ENCODE results near the gene DGKG. TPM values are rescaled to one million over a fixed set of nuclear protein-coding genes. Genes with fewer than 3 reads are reported as not detected.

The DGKG gene
- total and polyA plus RNA-seq, 9 of the 15 experiments (the other 6 are each of a cell fraction or from before 2014, with no cell fraction given): 0.01 to 0.36 (median 0.15) TPM

DNA sequence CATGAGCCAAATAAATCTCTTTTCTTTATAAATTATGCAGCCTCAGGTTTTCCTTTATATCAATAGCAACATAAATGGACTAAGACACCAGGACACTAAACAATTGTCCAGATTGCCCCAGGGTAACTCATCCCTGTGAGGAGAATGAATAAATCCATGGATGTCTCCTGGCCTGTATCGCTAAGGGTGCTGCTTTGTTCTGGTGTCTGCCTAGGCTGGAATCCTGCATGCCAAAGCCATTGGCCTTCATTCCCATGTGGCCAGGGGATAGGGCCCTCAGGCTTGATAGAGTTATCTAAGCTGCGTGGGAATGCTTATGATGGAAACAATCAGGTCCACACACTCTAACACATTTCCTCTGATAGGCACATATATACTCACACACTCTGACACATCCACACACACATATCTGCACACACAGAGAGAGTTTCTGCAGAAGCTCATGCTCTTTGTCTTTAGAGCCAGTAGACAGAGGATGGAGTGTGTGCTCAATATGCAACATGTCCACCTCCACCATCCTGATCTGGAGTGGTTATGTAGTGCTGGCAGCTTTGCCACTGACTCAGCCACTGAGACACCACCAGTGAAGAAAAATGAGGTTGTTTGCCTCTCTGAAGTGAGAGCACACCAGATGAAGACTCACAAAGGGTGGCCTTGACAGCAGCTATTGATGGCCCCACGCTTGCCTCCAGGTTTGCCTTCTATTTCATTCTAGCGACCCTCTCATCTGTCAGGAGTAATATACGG lies 24.0 kb upstream of the DGKG start:
- Histone ChIP-seq H3K79me2 (ENCODE audit: control insufficient read depth, insufficient read depth, low read length) (no peaks in the 10 kb centered on the region), H3K9me1 (ENCODE audit: control insufficient read depth, insufficient read depth, low read length) (peaks cover 3% of the 10 kb centered on the region), H3K4me1 (replicated peaks in 1 of 2; ENCODE audit: control insufficient read depth in 2 of 2, insufficient read depth in 2 of 2, low read length in 2 of 2) (no peaks in the 10 kb centered on the region), H3K9me3 (replicated peaks; ENCODE audit: control insufficient read depth, insufficient read depth, low read depth, low read length) (no peaks in the 10 kb centered on the region), H3K27ac (ENCODE audit: extremely low read depth, low read depth, low read length) (no peak overlapping the region), H3K36me3 (ENCODE audit: control insufficient read depth, insufficient read depth, low read length) (no peaks in the 10 kb centered on the region), H3K27me3 (ENCODE audit: control insufficient read depth in 2 of 2, insufficient read depth in 2 of 2, low read length in 2 of 2) (peaks cover 8 to 37% of the 10 kb centered on the region in 2 experiments), H3K4me3 (no peak overlapping the region), H4K20me1 (replicated peaks; ENCODE audit: control insufficient read depth, insufficient read depth, low read length) (no peaks in the 10 kb centered on the region), H2AFZ (ENCODE audit: low read depth, low read length) (no peak overlapping the region), H3K9ac (ENCODE audit: insufficient read depth in 1 of 2, low read depth in 2 of 2, low read length in 2 of 2) (no peak overlapping the region), H3K4me2 (ENCODE audit: insufficient read depth, low read length) (no peak overlapping the region)
- ChIA-PET CTCF (ENCODE audit: low intra/inter-chr PET ratio) (no interaction called here), POLR2A (no interaction called here)
- DNase-seq (ENCODE audit: extremely low read depth in 1 of 4, low spot score in 3 of 4) (no peak), FAIRE-seq (no peak), ATAC-seq (no peak)
- TF ChIP-seq, protein P1, sequence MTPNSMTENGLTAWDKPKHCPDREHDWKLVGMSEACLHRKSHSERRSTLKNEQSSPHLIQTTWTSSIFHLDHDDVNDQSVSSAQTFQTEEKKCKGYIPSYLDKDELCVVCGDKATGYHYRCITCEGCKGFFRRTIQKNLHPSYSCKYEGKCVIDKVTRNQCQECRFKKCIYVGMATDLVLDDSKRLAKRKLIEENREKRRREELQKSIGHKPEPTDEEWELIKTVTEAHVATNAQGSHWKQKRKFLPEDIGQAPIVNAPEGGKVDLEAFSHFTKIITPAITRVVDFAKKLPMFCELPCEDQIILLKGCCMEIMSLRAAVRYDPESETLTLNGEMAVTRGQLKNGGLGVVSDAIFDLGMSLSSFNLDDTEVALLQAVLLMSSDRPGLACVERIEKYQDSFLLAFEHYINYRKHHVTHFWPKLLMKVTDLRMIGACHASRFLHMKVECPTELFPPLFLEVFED (CRISPR knock-in tag; conservative IDR thresholded peaks at IDR 0.05): no peak
- TF ChIP-seq, protein P2, sequence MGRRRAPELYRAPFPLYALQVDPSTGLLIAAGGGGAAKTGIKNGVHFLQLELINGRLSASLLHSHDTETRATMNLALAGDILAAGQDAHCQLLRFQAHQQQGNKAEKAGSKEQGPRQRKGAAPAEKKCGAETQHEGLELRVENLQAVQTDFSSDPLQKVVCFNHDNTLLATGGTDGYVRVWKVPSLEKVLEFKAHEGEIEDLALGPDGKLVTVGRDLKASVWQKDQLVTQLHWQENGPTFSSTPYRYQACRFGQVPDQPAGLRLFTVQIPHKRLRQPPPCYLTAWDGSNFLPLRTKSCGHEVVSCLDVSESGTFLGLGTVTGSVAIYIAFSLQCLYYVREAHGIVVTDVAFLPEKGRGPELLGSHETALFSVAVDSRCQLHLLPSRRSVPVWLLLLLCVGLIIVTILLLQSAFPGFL (CRISPR knock-in tag; IDR thresholded peaks at IDR 0.05): no peak
- TF ChIP-seq, protein P3, sequence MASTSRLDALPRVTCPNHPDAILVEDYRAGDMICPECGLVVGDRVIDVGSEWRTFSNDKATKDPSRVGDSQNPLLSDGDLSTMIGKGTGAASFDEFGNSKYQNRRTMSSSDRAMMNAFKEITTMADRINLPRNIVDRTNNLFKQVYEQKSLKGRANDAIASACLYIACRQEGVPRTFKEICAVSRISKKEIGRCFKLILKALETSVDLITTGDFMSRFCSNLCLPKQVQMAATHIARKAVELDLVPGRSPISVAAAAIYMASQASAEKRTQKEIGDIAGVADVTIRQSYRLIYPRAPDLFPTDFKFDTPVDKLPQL (IDR thresholded peaks at IDR 0.05; ENCODE audit: extremely low read depth, insufficient read length): no peak
- TF ChIP-seq, protein P4, sequence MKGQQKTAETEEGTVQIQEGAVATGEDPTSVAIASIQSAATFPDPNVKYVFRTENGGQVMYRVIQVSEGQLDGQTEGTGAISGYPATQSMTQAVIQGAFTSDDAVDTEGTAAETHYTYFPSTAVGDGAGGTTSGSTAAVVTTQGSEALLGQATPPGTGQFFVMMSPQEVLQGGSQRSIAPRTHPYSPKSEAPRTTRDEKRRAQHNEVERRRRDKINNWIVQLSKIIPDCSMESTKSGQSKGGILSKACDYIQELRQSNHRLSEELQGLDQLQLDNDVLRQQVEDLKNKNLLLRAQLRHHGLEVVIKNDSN (CRISPR knock-in tag; IDR thresholded peaks at IDR 0.05): no peak
- TF ChIP-seq GABPB1 (CRISPR knock-in tag; IDR thresholded peaks at IDR 0.05) (no peak), PTTG1 (tag; IDR thresholded peaks at IDR 0.05; ENCODE audit: low read depth) (no peak), NR2C2 (CRISPR knock-in tag; IDR thresholded peaks at IDR 0.05) (no peak), NR2C2 (tag; IDR thresholded peaks at IDR 0.05) (no peak), NCOR1 (IDR thresholded peaks at IDR 0.05) (no peak)
- TF ChIP-seq, protein P5, sequence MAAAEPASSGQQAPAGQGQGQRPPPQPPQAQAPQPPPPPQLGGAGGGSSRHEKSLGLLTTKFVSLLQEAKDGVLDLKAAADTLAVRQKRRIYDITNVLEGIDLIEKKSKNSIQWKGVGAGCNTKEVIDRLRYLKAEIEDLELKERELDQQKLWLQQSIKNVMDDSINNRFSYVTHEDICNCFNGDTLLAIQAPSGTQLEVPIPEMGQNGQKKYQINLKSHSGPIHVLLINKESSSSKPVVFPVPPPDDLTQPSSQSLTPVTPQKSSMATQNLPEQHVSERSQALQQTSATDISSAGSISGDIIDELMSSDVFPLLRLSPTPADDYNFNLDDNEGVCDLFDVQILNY (CRISPR knock-in tag; IDR thresholded peaks at IDR 0.05): no peak
- intact Hi-C loops (cut with micrococcal nuclease): no loop called here
- no TSS peak for BruUV-seq (replicated peaks)
- in situ Hi-C loops (cut with MboI): no loop called here
- WGBS (ENCODE audit: insufficient coverage, low coverage, missing lambda C conversion rate): 2% methylated on average over 5 of the region's 5 CpGs
